Neuronal stem cell (in vitro differentiated cells): ENCODE measurements around the gene FGGY.
"Not testable (repeated sequence)": the region's sequence is repeated elsewhere in the genome, so short reads cannot be mapped to it uniquely, and the experiment has no call there.

Experiments
- DNase-seq: peaks from one replicate; pipeline ENCODE4 v3.0.0-alpha.2; 2013; ENCODE audit warnings: low spot score
- H2AFZ ChIP-seq: one replicate; pipeline ENCODE4 v1.6.1; 2013; ENCODE audit warnings: mild to moderate bottlenecking, low read length, inconsistent platforms
- H2AK5ac ChIP-seq: 2 replicates; pipeline ENCODE4 v1.6.1; 2013; ENCODE audit warnings: low read depth, mild to moderate bottlenecking, inconsistent platforms, low read length, moderate library complexity, mixed read lengths
- H2BK120ac ChIP-seq: 2 replicates; pipeline ENCODE4 v1.6.1; 2013; ENCODE audit warnings: low read depth, mild to moderate bottlenecking, inconsistent platforms, low read length, moderate library complexity, mixed read lengths
- H2BK12ac ChIP-seq: one replicate; pipeline ENCODE4 v1.6.1; 2013; ENCODE audit warnings: low read length, inconsistent platforms
- H2BK15ac ChIP-seq: 2 replicates; pipeline ENCODE4 v1.6.1; 2013; ENCODE audit warnings: mild to moderate bottlenecking, low read length, inconsistent platforms, mixed read lengths
- H2BK5ac ChIP-seq: one replicate; pipeline ENCODE4 v1.6.1; 2013; ENCODE audit warnings: inconsistent platforms, mild to moderate bottlenecking, low read length, moderate library complexity
- H3K14ac ChIP-seq: one replicate; pipeline ENCODE4 v1.6.1; 2013; ENCODE audit warnings: low read length, inconsistent platforms
- H3K18ac ChIP-seq: 2 replicates; pipeline ENCODE4 v1.6.1; 2013; ENCODE audit warnings: low read length, inconsistent platforms
- H3K23ac ChIP-seq: 2 replicates; pipeline ENCODE4 v1.6.1; 2013; ENCODE audit warnings: low read depth, mild to moderate bottlenecking, mixed read lengths, low read length, inconsistent platforms; ENCODE audit not compliant: poor library complexity
- H3K27ac ChIP-seq: replicated peaks from 3 replicates; pipeline ENCODE4 v1.5.1; 2013; ENCODE audit warnings: low read length, inconsistent platforms
- H3K27me3 ChIP-seq, 3 experiments: 2 replicates each; pipeline ENCODE4 v1.6.1; 2013; ENCODE audit warnings: low read length in 3 of 3, mild to moderate bottlenecking in 2 of 3, inconsistent platforms in 1 of 3, low read depth in 1 of 3, mixed read lengths in 1 of 3, moderate library complexity in 1 of 3; ENCODE audit not compliant: control insufficient read depth in 3 of 3, insufficient read depth in 3 of 3
- H3K36me3 ChIP-seq, 2 donors: replicated peaks in 1 of 2; 2 replicates each; pipeline ENCODE4 v1.6.1; 2013; ENCODE audit warnings: low read length in 2 of 2; ENCODE audit not compliant: control insufficient read depth in 2 of 2, insufficient read depth in 2 of 2
- H3K4ac ChIP-seq: 2 replicates; pipeline ENCODE4 v1.6.1; 2013; ENCODE audit warnings: inconsistent platforms, mild to moderate bottlenecking, low read length, moderate library complexity
- H3K4me1 ChIP-seq, 2 donors: 1 replicate in 1 of 2; 2 replicates in 1 of 2; pipeline ENCODE4 v1.6.1; 2013; ENCODE audit warnings: low read length in 2 of 2, low read depth in 1 of 2; ENCODE audit not compliant: control insufficient read depth in 2 of 2, insufficient read depth in 1 of 2
- H3K4me2 ChIP-seq: one replicate; pipeline ENCODE4 v1.6.1; 2013; ENCODE audit warnings: mild to moderate bottlenecking, low read length, inconsistent platforms; ENCODE audit not compliant: insufficient read depth, poor library complexity, severe bottlenecking
- H3K4me3 ChIP-seq, 2 donors: 2 replicates each; pipeline ENCODE4 v1.5.1; 2013; ENCODE audit warnings: low read length in 2 of 2, mild to moderate bottlenecking in 2 of 2, inconsistent platforms in 1 of 2, moderate library complexity in 1 of 2
- H3K79me1 ChIP-seq: one replicate; pipeline ENCODE4 v1.6.1; 2013; ENCODE audit warnings: low read depth, mild to moderate bottlenecking, inconsistent platforms, low read length, moderate library complexity
- H3K9ac ChIP-seq: one replicate; pipeline ENCODE4 v1.6.1; 2013; ENCODE audit warnings: mild to moderate bottlenecking, low read depth, low read length, inconsistent platforms; ENCODE audit not compliant: poor library complexity
- H3K9me3 ChIP-seq, 2 donors: replicated peaks in 1 of 2; 2 replicates each; pipeline versions ENCODE3 to v1.6.1; 2013; ENCODE audit warnings: low read length in 2 of 2, mild to moderate bottlenecking in 2 of 2, inconsistent platforms in 1 of 2, low read depth in 1 of 2, mixed read lengths in 1 of 2, moderate library complexity in 1 of 2; ENCODE audit not compliant: control insufficient read depth in 2 of 2, insufficient read depth in 1 of 2
- H4K8ac ChIP-seq: one replicate; pipeline ENCODE4 v1.6.1; 2013; ENCODE audit warnings: low read depth, mild to moderate bottlenecking, inconsistent platforms, low read length, moderate library complexity
- H4K91ac ChIP-seq: one replicate; pipeline ENCODE4 v1.6.1; 2013; ENCODE audit warnings: low read length, low read depth, mild to moderate bottlenecking, inconsistent platforms; ENCODE audit not compliant: poor library complexity
- WGBS, 2 donors: extraction: QIAGEN DNeasy Blood & Tissue Kit; methylation state at CpG; one replicate each; pipeline ENCODE4 v1.1.7; 2013; ENCODE audit warnings: missing lambda C conversion rate in 2 of 2, mixed read lengths in 1 of 2; ENCODE audit not compliant: insufficient read length in 2 of 2, insufficient replicate concordance in 1 of 2; ENCODE audit errors: extremely low coverage in 2 of 2; 5-methylcytosine and 5-hydroxymethylcytosine counted together

The FGGY gene

DNA sequence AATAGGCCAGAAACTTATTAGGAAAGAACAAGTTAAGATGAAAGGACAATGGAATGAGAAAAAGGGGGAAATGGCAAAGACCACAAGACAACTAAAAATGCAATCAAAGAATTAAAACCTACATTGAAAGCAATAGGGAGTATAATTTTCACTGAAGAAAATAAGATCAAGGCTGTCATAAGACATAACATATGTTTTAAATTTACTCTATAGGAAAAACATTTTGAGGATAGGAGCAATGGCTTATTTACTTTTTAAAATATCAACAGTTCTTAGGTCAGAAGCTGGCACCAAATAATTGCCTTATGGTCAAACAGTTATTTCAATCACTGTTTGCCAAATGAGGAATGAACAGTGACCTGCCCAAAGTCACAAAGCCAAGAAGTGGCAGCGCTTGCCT lies 346.6 kb downstream of the FGGY start:
- no peak overlapping the region for H3K4me2 ChIP-seq
- H3K27ac ChIP-seq: no peak overlapping the region
- no peak overlapping the region for H2AK5ac ChIP-seq
- DNase-seq: no peak
- no peak overlapping the region for H2BK15ac ChIP-seq
- H4K8ac ChIP-seq: no peak overlapping the region
- H3K4me1 ChIP-seq: peaks cover under 1 to 8% of the 10 kb centered on the region in 2 donors
- peaks cover 0 to 3% of the 10 kb centered on the region in 2 donors for H3K9me3 ChIP-seq
- no peak overlapping the region for H3K14ac ChIP-seq
- no peaks in the 10 kb centered on the region for H3K79me1 ChIP-seq
- H2AFZ ChIP-seq: no peak overlapping the region
- no peaks in the 10 kb centered on the region for H3K27me3 ChIP-seq
- H2BK120ac ChIP-seq: no peak overlapping the region
- no peak overlapping the region for H2BK5ac ChIP-seq
- WGBS, 2 donors: no CpG with 5 or more reads among the region's 1 CpG
- no peak overlapping the region for H3K23ac ChIP-seq
- no peak overlapping the region for H3K4me3 ChIP-seq
- H3K4ac ChIP-seq: no peak overlapping the region
- no peak overlapping the region for H3K9ac ChIP-seq
- H2BK12ac ChIP-seq: no peak overlapping the region
- H3K18ac ChIP-seq: no peak overlapping the region
- no peak overlapping the region for H4K91ac ChIP-seq
- H3K36me3 ChIP-seq: no peaks in the 10 kb centered on the region

DNA sequence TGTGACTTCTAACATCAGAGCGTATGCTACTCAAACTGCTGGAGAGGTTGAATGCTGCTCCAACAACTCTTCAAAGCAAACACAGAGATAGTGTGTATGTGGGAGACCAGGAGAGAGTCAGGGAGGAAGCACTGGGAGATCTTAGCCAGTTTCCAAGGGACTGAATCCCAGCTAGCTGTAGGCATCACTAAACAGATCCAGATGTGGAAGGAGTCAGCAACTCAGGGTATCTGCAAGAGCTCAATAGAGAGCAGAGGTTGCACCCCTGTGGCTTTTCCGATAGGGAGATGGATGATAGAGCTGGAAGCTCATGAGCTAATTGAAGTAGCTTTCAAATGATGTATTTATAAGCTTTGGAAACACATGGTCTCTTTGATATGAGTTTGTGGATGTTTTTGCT lies 349.0 kb downstream of the FGGY start:
- DNase-seq: no peak
- no peak overlapping the region for H3K14ac ChIP-seq
- H2BK5ac ChIP-seq: no peak overlapping the region
- no peak overlapping the region for H3K4me3 ChIP-seq
- H2BK120ac ChIP-seq: no peak overlapping the region
- no peaks in the 10 kb centered on the region for H3K4me1 ChIP-seq
- H3K9ac ChIP-seq: no peak overlapping the region
- no peaks in the 10 kb centered on the region for H3K79me1 ChIP-seq
- H2AK5ac ChIP-seq: no peak overlapping the region
- peaks cover 0 to under 1% of the 10 kb centered on the region in 2 donors for H3K9me3 ChIP-seq
- no peak overlapping the region for H3K4ac ChIP-seq
- H3K18ac ChIP-seq: no peak overlapping the region
- H3K27ac ChIP-seq: no peak overlapping the region
- no peak overlapping the region for H2AFZ ChIP-seq
- WGBS, 2 donors: no CpG with 5 or more reads among the region's 2 CpGs
- H4K91ac ChIP-seq: no peak overlapping the region
- no peak overlapping the region for H2BK12ac ChIP-seq
- no peak overlapping the region for H4K8ac ChIP-seq
- H2BK15ac ChIP-seq: no peak overlapping the region
- H3K4me2 ChIP-seq: no peak overlapping the region
- no peaks in the 10 kb centered on the region for H3K27me3 ChIP-seq
- no peak overlapping the region for H3K23ac ChIP-seq
- no peaks in the 10 kb centered on the region for H3K36me3 ChIP-seq

DNA sequence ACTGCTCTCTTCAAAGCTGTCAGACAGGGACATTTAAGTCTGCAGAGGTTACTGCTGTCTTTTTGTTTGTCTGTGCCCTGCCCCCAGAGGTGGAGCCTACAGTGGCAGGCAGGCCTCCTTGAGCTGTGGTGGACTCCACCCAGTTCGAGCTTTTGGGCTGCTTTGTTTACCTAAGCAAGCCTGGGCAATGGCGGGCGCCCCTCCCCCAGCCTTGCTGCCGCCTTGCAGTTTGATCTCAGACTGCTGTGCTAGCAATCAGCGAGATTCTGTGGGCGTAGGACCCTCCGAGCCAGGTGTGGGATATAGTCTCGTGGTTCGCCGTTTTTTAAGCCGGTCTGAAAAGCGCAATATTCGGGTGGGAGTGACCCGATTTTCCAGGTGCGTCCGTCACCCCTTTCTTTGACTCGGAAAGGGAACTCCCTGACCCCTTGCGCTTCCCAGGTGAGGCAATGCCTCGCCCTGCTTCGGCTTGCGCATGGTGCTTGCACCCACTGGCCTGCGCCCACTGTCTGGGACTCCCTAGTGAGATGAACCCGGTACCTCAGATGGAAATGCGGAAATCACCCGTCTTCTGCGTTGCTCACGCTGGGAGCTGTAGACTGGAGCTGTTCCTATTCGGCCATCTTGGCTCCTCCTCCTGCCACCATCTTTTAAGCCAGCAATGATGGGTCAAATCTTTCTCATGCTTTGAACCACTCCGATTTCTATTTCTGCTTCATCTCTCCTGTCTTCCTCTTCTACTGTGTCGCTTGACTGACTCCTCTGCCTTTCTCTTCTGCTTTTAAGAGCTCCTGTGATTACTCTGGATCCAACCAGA lies 356.5 kb downstream of the FGGY start:
- H3K18ac ChIP-seq, H2BK120ac ChIP-seq, H3K9ac ChIP-seq, H3K27ac ChIP-seq, H3K23ac ChIP-seq, H3K9me3 ChIP-seq, H2AFZ ChIP-seq, H3K36me3 ChIP-seq, H3K4me1 ChIP-seq, H4K8ac ChIP-seq, H3K14ac ChIP-seq, H3K4me2 ChIP-seq, H3K4ac ChIP-seq, H3K4me3 ChIP-seq, H2AK5ac ChIP-seq, DNase-seq, H3K79me1 ChIP-seq, H2BK12ac ChIP-seq, H4K91ac ChIP-seq, H3K27me3 ChIP-seq, H2BK5ac ChIP-seq, H2BK15ac ChIP-seq: not testable (repeated sequence)
- no CpG with 5 or more reads among the region's 30 CpGs for WGBS, 2 donors

DNA sequence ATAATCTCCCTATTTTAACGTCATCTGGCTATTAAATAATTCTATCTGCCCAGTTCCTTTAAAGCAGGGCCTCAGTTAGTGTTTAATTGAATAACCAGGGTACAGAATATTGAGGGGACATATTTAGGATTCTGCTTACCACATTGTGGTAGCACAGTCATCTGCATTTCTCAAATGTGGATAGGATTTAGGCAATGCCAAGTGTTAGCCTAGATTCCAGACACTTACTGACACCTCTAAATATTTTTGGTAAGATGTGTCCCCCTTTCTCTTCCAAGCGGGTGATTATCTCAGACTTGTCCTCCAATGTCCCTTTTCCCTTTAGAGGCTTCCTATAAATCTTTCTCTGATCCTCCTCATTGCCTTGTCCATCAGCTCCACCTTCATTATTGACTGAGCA lies 357.1 kb downstream of the FGGY start:
- H2BK15ac ChIP-seq: no peak overlapping the region
- H4K8ac ChIP-seq: no peak overlapping the region
- WGBS, 2 donors: no CpG with 5 or more reads among the region's 2 CpGs
- H3K9ac ChIP-seq: no peak overlapping the region
- no peak overlapping the region for H3K4me3 ChIP-seq
- no peak overlapping the region for H2BK120ac ChIP-seq
- no peak overlapping the region for H2AFZ ChIP-seq
- H3K4me1 ChIP-seq: no peaks in the 10 kb centered on the region
- peaks cover 0 to 2% of the 10 kb centered on the region in 2 donors for H3K36me3 ChIP-seq
- no peak overlapping the region for H2AK5ac ChIP-seq
- no peak overlapping the region for H3K4me2 ChIP-seq
- no peak overlapping the region for H3K4ac ChIP-seq
- H3K79me1 ChIP-seq: no peaks in the 10 kb centered on the region
- DNase-seq: no peak
- no peak overlapping the region for H4K91ac ChIP-seq
- H2BK5ac ChIP-seq: no peak overlapping the region
- H3K18ac ChIP-seq: no peak overlapping the region
- no peak overlapping the region for H3K23ac ChIP-seq
- H3K9me3 ChIP-seq: peaks cover 0 to 6% of the 10 kb centered on the region in 2 donors
- H3K14ac ChIP-seq: no peak overlapping the region
- H2BK12ac ChIP-seq: no peak overlapping the region
- H3K27me3 ChIP-seq: no peaks in the 10 kb centered on the region
- H3K27ac ChIP-seq: no peak overlapping the region
